HL-60 (cell line): ENCODE data around the gene MFRP.

Source experiments
- DNase-seq, 2 experiments: peaks; one replicate each; pipeline ENCODE4 v3.0.0-alpha.2; 2010 to 2020; ENCODE audit warnings: low read depth in 1 of 2, low spot score in 1 of 2
- H3K27ac ChIP-seq: fragments of 250-450 bp; sonication (Bioruptor Pico); replicated peaks from 2 replicates; pipeline ENCODE4 v1.5.1; 2020; ENCODE audit warnings: mild to moderate bottlenecking, moderate library complexity
- H3K27me3 ChIP-seq: fragments of 250-450 bp; sonication (Bioruptor Pico); 2 replicates; pipeline ENCODE4 v1.5.1; 2021; ENCODE audit warnings: mild to moderate bottlenecking, moderate library complexity; ENCODE audit not compliant: insufficient read depth, poor library complexity, severe bottlenecking
- H3K4me3 ChIP-seq: replicated peaks from 2 replicates; pipeline ENCODE4 v1.5.1; 2011; ENCODE audit warnings: mild to moderate bottlenecking, control low read depth, low read length; ENCODE audit not compliant: insufficient read depth
- GABPA ChIP-seq: IDR thresholded peaks from 2 replicates; pipeline ENCODE4 v1.6.1; 2012; ENCODE audit warnings: low read depth
- POLR2AphosphoS5 ChIP-seq: IDR thresholded peaks from 2 replicates; pipeline ENCODE4 v1.6.1; 2012; ENCODE audit warnings: low read depth
- SPI1 ChIP-seq: IDR thresholded peaks from 2 replicates; pipeline ENCODE4 v1.6.1; 2012; ENCODE audit warnings: low read depth, mild to moderate bottlenecking, borderline replicate concordance
- TF ChIP-seq, protein P1 (sequence below): IDR thresholded peaks from one replicate; pipeline ENCODE4 v1.5.1; 2011; ENCODE audit warnings: low read length, control low read depth, inconsistent platforms; ENCODE audit not compliant: insufficient read depth
- TF ChIP-seq, protein P2 (sequence below): IDR thresholded peaks from 2 replicates; pipeline ENCODE4 v1.6.1; 2012; ENCODE audit warnings: low read depth; ENCODE audit not compliant: insufficient replicate concordance

Gene MFRP

DNA sequence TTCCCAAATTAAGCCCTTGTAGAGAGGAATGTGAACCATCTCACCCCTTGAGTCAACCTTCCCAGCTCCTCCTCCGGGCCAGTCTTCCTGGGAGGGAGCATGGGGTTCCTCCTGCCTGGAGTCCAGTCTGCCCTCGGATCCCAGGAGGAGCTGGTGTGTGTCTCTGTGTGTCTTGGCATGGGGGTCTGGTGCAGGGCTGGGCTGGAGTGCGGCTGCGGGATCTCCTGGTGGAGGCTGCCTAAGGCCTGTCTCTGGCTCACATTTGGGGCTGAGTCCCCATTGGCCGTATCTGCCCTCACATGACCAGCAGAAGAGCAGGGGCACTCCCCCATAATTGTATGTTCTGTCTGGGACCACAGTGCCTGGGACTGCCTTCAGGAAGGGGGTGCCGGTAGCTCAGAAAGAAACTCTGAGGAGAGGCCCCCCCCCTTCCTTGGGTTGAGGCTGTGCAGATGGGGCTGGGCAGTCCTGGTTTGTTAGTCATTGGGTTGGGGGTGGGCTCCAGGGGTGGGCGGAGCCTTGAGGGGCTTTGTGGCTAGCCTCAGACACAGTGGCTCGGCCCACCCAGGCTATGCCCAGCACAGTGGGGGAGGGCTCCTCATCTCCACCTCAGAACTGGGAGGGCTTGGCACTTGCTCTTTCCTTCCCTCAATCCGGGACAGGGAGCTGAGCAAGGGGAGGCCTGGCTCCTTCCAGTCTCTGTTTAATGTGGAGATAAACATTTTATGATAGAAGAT lies 8.8 kb downstream of the MFRP start:
- no peak overlapping the region for H3K27ac ChIP-seq
- no peak overlapping the region for H3K4me3 ChIP-seq
- DNase-seq: no peak

DNA sequence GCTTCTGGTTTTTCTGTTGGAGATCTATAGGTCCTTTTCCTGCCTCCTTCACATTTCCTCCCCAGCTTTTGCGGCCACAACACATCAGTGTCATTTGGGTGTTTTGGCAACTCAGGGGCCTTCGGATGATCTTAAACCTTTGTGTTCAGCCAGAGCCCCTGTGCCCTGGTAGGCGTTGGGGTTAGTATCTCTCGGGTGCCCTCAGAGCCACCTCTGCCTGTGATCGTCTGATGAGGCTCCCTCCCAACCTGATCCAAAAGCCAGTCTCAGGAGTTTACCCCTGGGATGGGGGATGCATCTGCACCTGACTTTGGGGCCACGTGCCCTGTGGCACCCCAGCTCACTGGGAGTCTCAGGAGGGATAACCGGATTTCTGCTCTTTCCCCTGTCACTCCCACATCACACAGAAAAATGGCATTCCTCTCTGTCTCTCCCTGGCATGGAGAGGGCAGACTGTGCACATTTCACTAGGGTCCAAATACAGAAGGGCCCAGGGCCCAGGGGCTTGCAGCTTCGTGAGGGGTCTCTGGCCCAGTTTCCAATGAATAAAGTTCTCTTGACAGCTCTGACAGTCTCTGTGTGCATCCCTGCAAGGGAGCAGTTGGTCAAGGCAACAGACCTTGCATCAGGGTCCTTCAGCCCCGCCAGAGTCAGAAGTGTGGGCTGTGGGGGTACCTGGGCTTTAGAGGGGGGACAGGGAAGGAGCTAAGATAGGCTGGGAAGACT lies 9.6 kb downstream of the MFRP start:
- no peak for DNase-seq
- Histone ChIP-seq H3K27me3 (peaks cover 20% of the 10 kb centered on the region), H3K27ac (no peak overlapping the region), H3K4me3 (no peak overlapping the region)
- TF ChIP-seq, protein P1, sequence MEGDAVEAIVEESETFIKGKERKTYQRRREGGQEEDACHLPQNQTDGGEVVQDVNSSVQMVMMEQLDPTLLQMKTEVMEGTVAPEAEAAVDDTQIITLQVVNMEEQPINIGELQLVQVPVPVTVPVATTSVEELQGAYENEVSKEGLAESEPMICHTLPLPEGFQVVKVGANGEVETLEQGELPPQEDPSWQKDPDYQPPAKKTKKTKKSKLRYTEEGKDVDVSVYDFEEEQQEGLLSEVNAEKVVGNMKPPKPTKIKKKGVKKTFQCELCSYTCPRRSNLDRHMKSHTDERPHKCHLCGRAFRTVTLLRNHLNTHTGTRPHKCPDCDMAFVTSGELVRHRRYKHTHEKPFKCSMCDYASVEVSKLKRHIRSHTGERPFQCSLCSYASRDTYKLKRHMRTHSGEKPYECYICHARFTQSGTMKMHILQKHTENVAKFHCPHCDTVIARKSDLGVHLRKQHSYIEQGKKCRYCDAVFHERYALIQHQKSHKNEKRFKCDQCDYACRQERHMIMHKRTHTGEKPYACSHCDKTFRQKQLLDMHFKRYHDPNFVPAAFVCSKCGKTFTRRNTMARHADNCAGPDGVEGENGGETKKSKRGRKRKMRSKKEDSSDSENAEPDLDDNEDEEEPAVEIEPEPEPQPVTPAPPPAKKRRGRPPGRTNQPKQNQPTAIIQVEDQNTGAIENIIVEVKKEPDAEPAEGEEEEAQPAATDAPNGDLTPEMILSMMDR: no peak
- no peak for TF ChIP-seq GABPA

More for the DNA sequence above, 8.8 kb downstream of the MFRP start:
- peaks cover 24% of the 10 kb centered on the region for H3K27me3 ChIP-seq
- TF ChIP-seq, protein P2, sequence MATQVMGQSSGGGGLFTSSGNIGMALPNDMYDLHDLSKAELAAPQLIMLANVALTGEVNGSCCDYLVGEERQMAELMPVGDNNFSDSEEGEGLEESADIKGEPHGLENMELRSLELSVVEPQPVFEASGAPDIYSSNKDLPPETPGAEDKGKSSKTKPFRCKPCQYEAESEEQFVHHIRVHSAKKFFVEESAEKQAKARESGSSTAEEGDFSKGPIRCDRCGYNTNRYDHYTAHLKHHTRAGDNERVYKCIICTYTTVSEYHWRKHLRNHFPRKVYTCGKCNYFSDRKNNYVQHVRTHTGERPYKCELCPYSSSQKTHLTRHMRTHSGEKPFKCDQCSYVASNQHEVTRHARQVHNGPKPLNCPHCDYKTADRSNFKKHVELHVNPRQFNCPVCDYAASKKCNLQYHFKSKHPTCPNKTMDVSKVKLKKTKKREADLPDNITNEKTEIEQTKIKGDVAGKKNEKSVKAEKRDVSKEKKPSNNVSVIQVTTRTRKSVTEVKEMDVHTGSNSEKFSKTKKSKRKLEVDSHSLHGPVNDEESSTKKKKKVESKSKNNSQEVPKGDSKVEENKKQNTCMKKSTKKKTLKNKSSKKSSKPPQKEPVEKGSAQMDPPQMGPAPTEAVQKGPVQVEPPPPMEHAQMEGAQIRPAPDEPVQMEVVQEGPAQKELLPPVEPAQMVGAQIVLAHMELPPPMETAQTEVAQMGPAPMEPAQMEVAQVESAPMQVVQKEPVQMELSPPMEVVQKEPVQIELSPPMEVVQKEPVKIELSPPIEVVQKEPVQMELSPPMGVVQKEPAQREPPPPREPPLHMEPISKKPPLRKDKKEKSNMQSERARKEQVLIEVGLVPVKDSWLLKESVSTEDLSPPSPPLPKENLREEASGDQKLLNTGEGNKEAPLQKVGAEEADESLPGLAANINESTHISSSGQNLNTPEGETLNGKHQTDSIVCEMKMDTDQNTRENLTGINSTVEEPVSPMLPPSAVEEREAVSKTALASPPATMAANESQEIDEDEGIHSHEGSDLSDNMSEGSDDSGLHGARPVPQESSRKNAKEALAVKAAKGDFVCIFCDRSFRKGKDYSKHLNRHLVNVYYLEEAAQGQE: no peak
- no peak for TF ChIP-seq POLR2AphosphoS5
- TF ChIP-seq, protein P1: no peak
- no peak for TF ChIP-seq SPI1
- no peak for TF ChIP-seq GABPA

DNA sequence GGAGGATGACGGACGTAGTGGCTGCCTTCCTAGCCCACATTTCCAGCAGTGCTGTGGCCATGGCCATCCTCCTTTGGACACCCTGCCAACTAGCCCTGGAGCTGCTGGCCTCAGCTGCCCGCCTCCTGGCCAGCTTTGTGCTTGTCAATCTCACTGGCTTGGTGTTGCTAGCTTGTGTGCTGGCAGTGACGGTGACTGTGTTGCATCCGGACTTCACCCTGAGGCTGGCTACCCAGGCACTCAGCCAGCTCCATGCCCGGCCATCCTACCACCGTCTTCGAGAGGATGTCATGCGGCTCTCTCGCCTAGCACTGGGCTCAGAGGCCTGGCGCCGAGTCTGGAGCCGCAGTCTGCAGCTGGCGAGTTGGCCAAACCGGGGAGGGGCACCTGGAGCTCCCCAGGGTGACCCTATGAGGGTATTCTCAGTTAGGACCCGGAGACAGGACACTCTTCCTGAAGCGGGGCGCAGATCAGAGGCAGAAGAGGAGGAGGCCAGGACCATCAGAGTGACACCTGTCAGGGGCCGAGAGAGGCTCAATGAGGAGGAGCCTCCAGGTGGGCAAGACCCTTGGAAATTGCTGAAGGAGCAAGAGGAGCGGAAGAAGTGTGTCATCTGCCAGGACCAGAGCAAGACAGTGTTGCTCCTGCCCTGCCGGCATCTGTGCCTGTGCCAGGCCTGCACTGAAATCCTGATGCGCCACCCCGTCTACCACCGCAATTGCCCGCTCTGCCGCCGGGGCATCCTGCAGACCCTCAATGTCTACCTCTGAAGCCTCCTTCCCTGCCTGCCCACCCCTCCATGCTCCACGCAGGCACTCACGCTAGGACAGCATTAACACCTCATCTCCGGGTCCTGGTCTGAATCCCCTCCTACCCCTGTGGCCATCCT lies 10.6 kb downstream of the MFRP start:
- no peak for DNase-seq
- peaks cover 10% of the 10 kb centered on the region for H3K27me3 ChIP-seq
- no peak overlapping the region for H3K4me3 ChIP-seq
- no peak overlapping the region for H3K27ac ChIP-seq
- TF ChIP-seq SPI1 (no peak), POLR2AphosphoS5 (no peak), GABPA (no peak)
- TF ChIP-seq, protein P2: no peak
- TF ChIP-seq, protein P1: no peak
